ENCODE data around the gene FJX1.
A peak's percentile ranks its signal among the peaks of the same experiment; 100 is the strongest.
"Not testable (repeated sequence)": the region's sequence is repeated elsewhere in the genome, so short reads cannot be mapped to it uniquely, and the experiment has no call there.

FJX1 gene

DNA sequence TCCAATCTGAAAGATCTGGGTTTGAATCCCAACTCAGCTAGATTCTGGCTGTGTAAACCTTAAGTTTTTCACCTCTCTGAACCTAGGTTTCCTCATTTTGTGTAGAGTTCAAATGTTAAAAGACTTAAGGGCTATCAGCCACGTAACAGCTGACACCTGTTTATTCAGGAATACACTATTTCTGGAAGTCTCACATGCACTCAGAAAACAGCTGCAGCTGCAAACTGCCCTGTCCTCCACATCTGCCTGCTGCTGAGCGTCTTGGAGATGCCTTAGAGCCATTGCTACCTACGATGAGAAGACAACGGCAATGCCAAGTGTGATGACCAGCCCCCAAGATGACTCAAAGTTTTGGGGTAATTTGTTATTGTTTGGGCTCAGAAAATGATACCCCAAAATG, 37.6 kb downstream of the FJX1 start:
- Histone ChIP-seq H3K9me3 (replicated peaks; ENCODE audit: low read length) (no peaks in the 10 kb centered on the region), H3K4me3 (ENCODE audit: low read length) (no peak overlapping the region), H3K4me2 (ENCODE audit: low read length) (no peak overlapping the region), H3K4me1 (ENCODE audit: control insufficient read depth, insufficient read depth, low read length) (no peaks in the 10 kb centered on the region), H3K9ac (ENCODE audit: low read depth, low read length) (no peak overlapping the region), H3K36me3 (ENCODE audit: insufficient read depth, low read length) (no peaks in the 10 kb centered on the region), H3K27me3 (ENCODE audit: control insufficient read depth, insufficient read depth, low read length) (no peaks in the 10 kb centered on the region)

DNA sequence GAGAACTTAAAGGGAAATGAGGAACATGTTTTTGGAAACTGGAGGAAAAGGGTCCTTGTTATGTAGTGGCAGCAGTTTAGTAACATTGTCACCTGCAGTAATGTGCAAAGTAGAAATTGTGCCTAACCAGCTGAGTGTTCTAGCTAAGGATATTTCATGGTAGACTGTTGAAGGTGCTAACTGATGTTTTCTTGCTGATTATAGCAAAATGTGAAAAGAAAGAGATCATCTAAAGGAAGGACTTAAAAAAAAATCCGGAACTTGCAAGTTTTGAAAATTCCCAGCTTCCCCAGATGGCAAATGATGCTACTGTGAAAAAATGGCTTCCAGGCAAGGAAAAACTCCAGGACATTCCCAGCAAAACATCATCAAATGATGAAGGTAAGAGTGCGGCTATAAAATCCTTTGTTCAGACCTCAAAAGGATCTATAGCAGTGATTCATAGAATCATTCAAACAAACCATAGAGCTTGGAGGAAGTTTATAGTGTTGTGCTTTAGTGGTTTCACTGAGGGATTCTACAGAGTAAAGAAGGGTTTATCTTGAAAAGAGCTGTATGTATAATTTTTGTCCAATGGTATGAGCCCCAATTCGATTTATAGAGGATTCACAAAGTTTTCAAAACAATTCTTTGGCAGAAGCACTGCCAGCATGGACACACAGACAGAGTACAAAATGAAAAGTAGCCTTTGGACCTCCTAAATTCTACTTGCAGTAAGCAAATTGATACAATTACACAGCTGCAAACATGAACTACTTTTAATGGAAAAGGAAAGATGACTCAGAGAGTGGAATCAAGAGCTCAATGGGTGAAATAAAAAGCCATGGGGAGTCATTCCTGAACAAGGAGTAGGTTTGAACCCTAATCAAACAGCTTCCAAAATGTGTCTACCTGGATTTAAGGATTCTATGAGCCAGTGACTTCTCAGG, 40.0 kb downstream of the FJX1 start:
- H3K36me3 ChIP-seq (ENCODE audit: insufficient read depth, low read length) = no peaks in the 10 kb centered on the region
- no peak overlapping the region for H3K4me3 ChIP-seq (ENCODE audit: low read length)
- peaks cover 14% of the 10 kb centered on the region for H3K4me1 ChIP-seq (ENCODE audit: control insufficient read depth, insufficient read depth, low read length)
- H3K9me3 ChIP-seq (replicated peaks; ENCODE audit: low read length) = no peaks in the 10 kb centered on the region
- no peaks in the 10 kb centered on the region for H3K27me3 ChIP-seq (ENCODE audit: control insufficient read depth, insufficient read depth, low read length)
- no peak overlapping the region for H3K9ac ChIP-seq (ENCODE audit: low read depth, low read length)
- no peak overlapping the region for H3K4me2 ChIP-seq (ENCODE audit: low read length)

GRCh38 chr11:35661534-35661933, 43.3 kb downstream of the FJX1 start:
- peak overlapping the region; percentile 84 for H3K4me3 ChIP-seq (ENCODE audit: low read length)
- no peaks in the 10 kb centered on the region for H3K27me3 ChIP-seq (ENCODE audit: control insufficient read depth, insufficient read depth, low read length)
- no peaks in the 10 kb centered on the region for H3K36me3 ChIP-seq (ENCODE audit: insufficient read depth, low read length)
- H3K4me1 ChIP-seq (ENCODE audit: control insufficient read depth, insufficient read depth, low read length) = peaks cover 24% of the 10 kb centered on the region
- peaks cover 14% of the 10 kb centered on the region for H3K9me3 ChIP-seq (replicated peaks; ENCODE audit: low read length)
- H3K9ac ChIP-seq (ENCODE audit: low read depth, low read length) = peak overlapping the region; percentile 91
- H3K4me2 ChIP-seq (ENCODE audit: low read length) = peak overlapping the region; percentile 94

- peaks cover 14% of the 10 kb centered on the region for H3K9me3 ChIP-seq (replicated peaks; ENCODE audit: low read length)
- peak overlapping the region; percentile 94 for H3K4me2 ChIP-seq (ENCODE audit: low read length)
- peak overlapping the region; percentile 91 for H3K9ac ChIP-seq (ENCODE audit: low read depth, low read length)
- H3K36me3 ChIP-seq (ENCODE audit: insufficient read depth, low read length) = peaks cover 3% of the 10 kb centered on the region
- no peaks in the 10 kb centered on the region for H3K27me3 ChIP-seq (ENCODE audit: control insufficient read depth, insufficient read depth, low read length)
- H3K4me3 ChIP-seq (ENCODE audit: low read length) = peak overlapping the region; percentile 84
- peaks cover 24% of the 10 kb centered on the region for H3K4me1 ChIP-seq (ENCODE audit: control insufficient read depth, insufficient read depth, low read length)
These were observed 43.9 kb downstream of the FJX1 start for GRCh38 chr11:35662061-35662648.

- H3K27me3 ChIP-seq (ENCODE audit: control insufficient read depth, insufficient read depth, low read length) = no peaks in the 10 kb centered on the region
- peak within 1 kb of the TSS; percentile 94 for H3K4me2 ChIP-seq (ENCODE audit: low read length)
- peak within 1 kb of the TSS; percentile 91 for H3K9ac ChIP-seq (ENCODE audit: low read depth, low read length)
- H3K36me3 ChIP-seq (ENCODE audit: insufficient read depth, low read length) = peaks cover 4% of the 10 kb centered on the region
- H3K4me1 ChIP-seq (ENCODE audit: control insufficient read depth, insufficient read depth, low read length) = peaks cover 24% of the 10 kb centered on the region
- peak within 1 kb of the TSS; percentile 84 for H3K4me3 ChIP-seq (ENCODE audit: low read length)
- peaks cover 14% of the 10 kb centered on the region for H3K9me3 ChIP-seq (replicated peaks; ENCODE audit: low read length)
These were observed 44.6 kb downstream of the FJX1 start, which contains the start of gene TRIM44 for GRCh38 chr11:35662649-35663407. Gene TRIM44, plus strand, starts transcription at chr11:35662775. Its CDS starts 337 bp downstream, at chr11:35663112.

GRCh38 chr11:35663408-35663702, 45.1 kb downstream of the FJX1 start:
- Histone ChIP-seq H3K27me3 (ENCODE audit: control insufficient read depth, insufficient read depth, low read length) (no peaks in the 10 kb centered on the region), H3K4me3 (ENCODE audit: low read length) (peak overlapping the region; percentile 84), H3K4me2 (ENCODE audit: low read length) (peak overlapping the region; percentile 94), H3K36me3 (ENCODE audit: insufficient read depth, low read length) (peaks cover 7% of the 10 kb centered on the region), H3K4me1 (ENCODE audit: control insufficient read depth, insufficient read depth, low read length) (peaks cover 24% of the 10 kb centered on the region), H3K9ac (ENCODE audit: low read depth, low read length) (peak overlapping the region; percentile 91), H3K9me3 (replicated peaks; ENCODE audit: low read length) (peaks cover 14% of the 10 kb centered on the region)

GRCh38 chr11:35664977-35665441, 46.7 kb downstream of the FJX1 start:
- H3K4me2 ChIP-seq (ENCODE audit: low read length) = peak overlapping the region; percentile 94
- H3K27me3 ChIP-seq (ENCODE audit: control insufficient read depth, insufficient read depth, low read length) = no peaks in the 10 kb centered on the region
- peaks cover 24% of the 10 kb centered on the region for H3K4me1 ChIP-seq (ENCODE audit: control insufficient read depth, insufficient read depth, low read length)
- peak overlapping the region; percentile 84 for H3K4me3 ChIP-seq (ENCODE audit: low read length)
- H3K9me3 ChIP-seq (replicated peaks; ENCODE audit: low read length) = peaks cover 14% of the 10 kb centered on the region
- no peak overlapping the region for H3K9ac ChIP-seq (ENCODE audit: low read depth, low read length)
- peaks cover 10% of the 10 kb centered on the region for H3K36me3 ChIP-seq (ENCODE audit: insufficient read depth, low read length)

DNA sequence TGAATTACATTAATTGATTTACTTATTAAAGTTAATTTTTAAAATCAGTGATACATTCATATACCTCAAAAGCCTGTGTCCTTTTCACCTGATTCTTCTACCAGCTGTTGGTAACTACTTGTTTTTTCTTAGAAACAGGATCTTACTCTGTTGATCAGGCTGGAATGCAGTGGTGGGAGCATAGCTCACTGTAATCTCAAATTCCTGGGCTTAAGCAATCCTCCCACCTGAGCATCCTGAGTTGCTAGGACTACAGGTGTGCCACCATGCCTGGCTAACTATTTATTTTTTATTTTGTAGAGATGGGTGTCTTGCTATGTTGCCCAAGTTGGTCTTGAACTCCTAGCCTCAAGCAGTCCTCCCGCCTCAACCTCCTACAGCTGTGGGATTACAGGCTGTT, 49.0 kb downstream of the FJX1 start:
- H3K4me3 ChIP-seq (ENCODE audit: low read length) = no peak overlapping the region

GRCh38 chr11:35668350-35668749, 50.1 kb downstream of the FJX1 start:
- Histone ChIP-seq H3K9me3 (replicated peaks; ENCODE audit: low read length) (peaks cover 14% of the 10 kb centered on the region), H3K36me3 (ENCODE audit: insufficient read depth, low read length) (peaks cover 10% of the 10 kb centered on the region), H3K4me1 (ENCODE audit: control insufficient read depth, insufficient read depth, low read length) (peaks cover 29% of the 10 kb centered on the region)
- H3K4me3 ChIP-seq (ENCODE audit: low read length); H3K27me3 ChIP-seq (ENCODE audit: control insufficient read depth, insufficient read depth, low read length); H3K4me2 ChIP-seq (ENCODE audit: low read length); H3K9ac ChIP-seq (ENCODE audit: low read depth, low read length): not testable (repeated sequence)

More for the DNA sequence above, 49.0 kb downstream of the FJX1 start:
- Histone ChIP-seq H3K27me3 (ENCODE audit: control insufficient read depth, insufficient read depth, low read length) (no peaks in the 10 kb centered on the region), H3K4me2 (ENCODE audit: low read length) (no peak overlapping the region), H3K4me1 (ENCODE audit: control insufficient read depth, insufficient read depth, low read length) (peaks cover 33% of the 10 kb centered on the region), H3K36me3 (ENCODE audit: insufficient read depth, low read length) (peaks cover 10% of the 10 kb centered on the region), H3K9ac (ENCODE audit: low read depth, low read length) (no peak overlapping the region), H3K9me3 (replicated peaks; ENCODE audit: low read length) (peaks cover 14% of the 10 kb centered on the region)

All from skeletal muscle satellite cell (primary cell).